PC-9 (cell line): Measurements from ENCODE around the gene IRF2. TPM values are rescaled to one million over a fixed set of nuclear protein-coding genes. Genes with fewer than 3 reads are reported as not detected.
"Not testable (repeated sequence)": the region's sequence is repeated elsewhere in the genome, so short reads cannot be mapped to it uniquely, and the experiment has no call there.

Experiments used
- BruUV-seq: library from RNA; stranded (reverse); fragments of 400-500 nt; replicated peaks from 2 replicates; lab custom pipeline; 2021; lab: Mats Ljungman, UMichigan
- CTCF ChIA-PET: fragments of 300-600 bp; sonication (Branson Sonifier 250); formaldehyde crosslinking; loops from one replicate; lab custom pipeline; 2022; ENCODE audit warnings: antibody characterized with exemption; lab: Charles Lee
- POLR2A ChIA-PET: fragments of 300-600 bp; sonication (Branson Sonifier 250); formaldehyde crosslinking; loops from one replicate; lab custom pipeline; 2022; ENCODE audit warnings: antibody characterized with exemption; ENCODE audit not compliant: unreplicated experiment; lab: Charles Lee
- DNase-seq, 2 experiments: peaks; one replicate each; pipeline versions ENCODE4 v3.0.0 to v3.0.0-alpha.2; 2015 to 2022; ENCODE audit warnings: mixed read lengths in 1 of 2
- H2AFZ ChIP-seq: fragments of 200-600 bp; sonication (generic); 2 replicates; pipeline ENCODE4 v1.8.1; 2017; ENCODE audit warnings: antibody characterized with exemption
- H3F3A ChIP-seq: fragments of 200-600 bp; sonication (generic); 2 replicates; pipeline ENCODE4 v1.8.1; 2017; ENCODE audit warnings: antibody characterized with exemption, mild to moderate bottlenecking, low read depth; ENCODE audit not compliant: insufficient read depth
- H3K27ac ChIP-seq: fragments of 200-600 bp; sonication (generic); 2 replicates; pipeline ENCODE4 v1.6.1; 2016; ENCODE audit warnings: mixed run types
- H3K27me3 ChIP-seq: fragments of 200-600 bp; sonication (generic); 2 replicates; pipeline ENCODE4 v1.6.1; 2016; ENCODE audit warnings: low read depth, mixed run types; ENCODE audit not compliant: insufficient read depth
- H3K36me3 ChIP-seq: fragments of 200-600 bp; sonication (generic); 2 replicates; pipeline ENCODE4 v1.6.1; 2016; ENCODE audit warnings: low read depth, mixed run types
- H3K4me1 ChIP-seq: fragments of 200-600 bp; sonication (generic); replicated peaks from 2 replicates; pipeline ENCODE4 v1.6.1; 2016; ENCODE audit warnings: mixed run types; ENCODE audit not compliant: insufficient read depth
- H3K4me2 ChIP-seq: fragments of 200-600 bp; sonication (generic); 2 replicates; pipeline ENCODE4 v1.6.1; 2017; ENCODE audit warnings: mixed run types
- H3K4me3 ChIP-seq: fragments of 200-600 bp; sonication (generic); 2 replicates; pipeline ENCODE4 v1.6.1; 2016; ENCODE audit warnings: mixed run types
- H3K79me2 ChIP-seq: fragments of 200-600 bp; sonication (generic); 2 replicates; pipeline ENCODE4 v1.6.1; 2017; ENCODE audit warnings: low read depth, mixed run types
- H3K9me2 ChIP-seq: fragments of 200-600 bp; sonication (generic); 2 replicates; pipeline ENCODE4 v1.8.1; 2017; ENCODE audit warnings: mild to moderate bottlenecking; ENCODE audit not compliant: insufficient read depth
- H3K9me3 ChIP-seq: fragments of 200-600 bp; sonication (generic); 2 replicates; pipeline ENCODE4 v1.8.1; 2016; ENCODE audit warnings: low read depth; ENCODE audit not compliant: insufficient read depth
- H4K20me1 ChIP-seq: fragments of 200-600 bp; sonication (generic); 2 replicates; pipeline ENCODE4 v1.8.1; 2017; ENCODE audit not compliant: insufficient read depth
- EZH2 ChIP-seq: fragments of 200-600 bp; sonication (generic); IDR thresholded peaks from 2 replicates; pipeline ENCODE4 v1.8.0; 2017; ENCODE audit warnings: antibody characterized with exemption, low read depth
- intact Hi-C: fragments of 100-400 bp; cut with micrococcal nuclease; formaldehyde crosslinking; loops from one replicate; pipeline ENCODE4 v1.10.0; 2022; ENCODE audit not compliant: unreplicated experiment
- total RNA-seq: library from RNA; stranded (reverse); gene quantifications from 2 replicates; pipeline ENCODE4 v1.2.3, GENCODE V29; 2021
- TF ChIP-seq, protein P1 (sequence below): fragments of 200-600 bp; sonication (generic); conservative IDR thresholded peaks from 2 replicates; pipeline ENCODE4 v1.6.1; 2017; ENCODE audit warnings: mixed run types, antibody characterized with exemption, mild to moderate bottlenecking, moderate library complexity

IRF2 gene
- total RNA-seq, 1 experiment from 2014 or later, result 34.4 TPM

DNA sequence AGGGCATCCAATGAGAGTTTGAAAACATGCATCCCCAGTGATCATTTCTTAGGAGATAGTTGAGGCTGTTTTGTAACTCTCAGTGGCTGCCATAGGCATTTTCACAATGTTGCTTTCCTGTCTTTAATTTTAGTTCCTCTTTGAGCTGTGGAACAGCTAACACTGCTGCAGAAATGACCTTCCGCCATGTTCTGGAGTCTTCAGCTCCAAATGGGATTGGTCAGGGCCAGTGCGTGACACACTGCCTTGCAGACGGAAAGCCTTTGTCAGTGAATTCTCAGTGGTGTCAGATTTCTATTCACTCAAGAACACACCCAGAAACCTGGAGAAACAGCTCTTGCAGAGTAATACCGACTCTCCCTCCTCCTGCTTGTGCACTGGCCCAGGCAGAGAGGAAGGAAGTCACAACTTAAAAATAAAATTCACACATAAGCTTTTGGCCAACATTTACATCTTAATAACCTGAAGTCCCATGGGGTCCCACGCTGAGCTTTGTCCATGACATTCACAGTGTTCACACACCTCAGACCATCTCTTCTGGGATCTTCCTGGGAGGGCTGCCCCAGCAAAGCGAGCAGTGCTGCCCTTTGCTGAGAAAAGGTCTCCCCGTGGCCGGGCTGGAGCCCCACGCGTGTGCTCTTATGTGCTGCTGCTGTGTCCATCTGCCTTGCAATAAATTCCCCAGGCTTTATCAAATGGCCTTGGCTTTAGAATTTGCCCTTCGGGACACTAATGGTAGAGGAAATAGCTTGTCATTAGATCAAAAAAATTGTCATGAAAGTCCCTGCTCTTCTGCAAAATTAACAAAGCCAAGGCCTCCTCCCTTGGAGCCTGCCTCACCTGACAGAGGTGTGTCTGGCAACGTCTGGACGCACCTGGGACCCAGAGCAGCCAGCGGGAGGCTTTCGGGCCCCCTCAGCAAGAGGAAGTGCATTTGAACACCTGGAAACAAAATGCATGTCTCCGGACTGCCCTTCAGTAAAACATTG is 126.8 kb downstream of the IRF2 start:
- Histone ChIP-seq H3K4me3 (no peak overlapping the region), H3K9me2 (no peaks in the 10 kb centered on the region), H3K79me2 (no peaks in the 10 kb centered on the region), H4K20me1 (no peaks in the 10 kb centered on the region), H3K27me3 (no peaks in the 10 kb centered on the region), H3K27ac (peak overlapping the region; percentile 66), H3K4me2 (peak overlapping the region; percentile 55), H3K9me3 (no peaks in the 10 kb centered on the region), H3K36me3 (no peaks in the 10 kb centered on the region), H2AFZ (no peak overlapping the region; the same call in 1 of the 2 replicates), H3F3A (no peaks in the 10 kb centered on the region), H3K4me1 (peaks cover 18% of the 10 kb centered on the region)
- no peak for TF ChIP-seq EZH2
- TF ChIP-seq, protein P1, sequence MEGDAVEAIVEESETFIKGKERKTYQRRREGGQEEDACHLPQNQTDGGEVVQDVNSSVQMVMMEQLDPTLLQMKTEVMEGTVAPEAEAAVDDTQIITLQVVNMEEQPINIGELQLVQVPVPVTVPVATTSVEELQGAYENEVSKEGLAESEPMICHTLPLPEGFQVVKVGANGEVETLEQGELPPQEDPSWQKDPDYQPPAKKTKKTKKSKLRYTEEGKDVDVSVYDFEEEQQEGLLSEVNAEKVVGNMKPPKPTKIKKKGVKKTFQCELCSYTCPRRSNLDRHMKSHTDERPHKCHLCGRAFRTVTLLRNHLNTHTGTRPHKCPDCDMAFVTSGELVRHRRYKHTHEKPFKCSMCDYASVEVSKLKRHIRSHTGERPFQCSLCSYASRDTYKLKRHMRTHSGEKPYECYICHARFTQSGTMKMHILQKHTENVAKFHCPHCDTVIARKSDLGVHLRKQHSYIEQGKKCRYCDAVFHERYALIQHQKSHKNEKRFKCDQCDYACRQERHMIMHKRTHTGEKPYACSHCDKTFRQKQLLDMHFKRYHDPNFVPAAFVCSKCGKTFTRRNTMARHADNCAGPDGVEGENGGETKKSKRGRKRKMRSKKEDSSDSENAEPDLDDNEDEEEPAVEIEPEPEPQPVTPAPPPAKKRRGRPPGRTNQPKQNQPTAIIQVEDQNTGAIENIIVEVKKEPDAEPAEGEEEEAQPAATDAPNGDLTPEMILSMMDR, result no peak
- intact Hi-C loops, result no loop called here
- CTCF ChIA-PET, result no interaction called here
- TSS peak; percentile 82 for BruUV-seq
- DNase-seq, result peak; percentile 71 to 80
- POLR2A ChIA-PET, result interaction anchor here (0.6 to 1.1 kb wide), 8 partner anchors 11 to 127 kb away, joined by 3 to 10 read pairs (median 5); no protein-coding TSS in a partner anchor

- Histone ChIP-seq H3K4me1 (peaks cover 18% of the 10 kb centered on the region), H3K36me3 (no peaks in the 10 kb centered on the region), H3K27ac (peak overlapping the region; percentile 66), H3K4me2 (peak overlapping the region; percentile 55; the same call in 1 of the 2 replicates), H3K27me3 (no peaks in the 10 kb centered on the region), H3K9me3 (no peaks in the 10 kb centered on the region), H3K9me2 (no peaks in the 10 kb centered on the region), H2AFZ (no peak overlapping the region), H3K4me3 (no peak overlapping the region), H3F3A (no peaks in the 10 kb centered on the region), H4K20me1 (no peaks in the 10 kb centered on the region), H3K79me2 (no peaks in the 10 kb centered on the region)
- intact Hi-C loops, result no loop called here
- TF ChIP-seq EZH2, result no peak
- TF ChIP-seq, protein P1, result no peak
- CTCF ChIA-PET, result no interaction called here
- POLR2A ChIA-PET, result interaction anchor here (0.6 to 1.1 kb wide), 4 partner anchors 10 to 446 kb away, joined by 4 to 10 read pairs (median 6); no protein-coding TSS in a partner anchor
- no peak for DNase-seq
- no TSS peak for BruUV-seq
These were observed 127.7 kb downstream of the IRF2 start for GRCh38 chr4:184346682-184347081.

- H3K4me2 ChIP-seq, DNase-seq, H3K36me3 ChIP-seq, H3F3A ChIP-seq, CTCF ChIA-PET, H2AFZ ChIP-seq, H3K9me3 ChIP-seq, H3K79me2 ChIP-seq, H3K27me3 ChIP-seq, intact Hi-C loops, H3K4me3 ChIP-seq, H4K20me1 ChIP-seq, H3K27ac ChIP-seq, H3K9me2 ChIP-seq, BruUV-seq: not testable (repeated sequence)
- peaks cover 18% of the 10 kb centered on the region for H3K4me1 ChIP-seq
- POLR2A ChIA-PET, result interaction anchor here (0.7 kb wide), 1 partner anchor 446 kb away, joined by 4 read pairs; no protein-coding TSS in a partner anchor
These were observed 128.1 kb downstream of the IRF2 start for GRCh38 chr4:184346273-184346672.
